ENCODE measurements around the gene LDLRAD4. TPM values are rescaled to one million over a fixed set of nuclear protein-coding genes. Genes with fewer than 3 reads are reported as not detected.

LDLRAD4 gene
- total and polyA plus RNA-seq, 9 of the 15 experiments (the other 6 are each of a cell fraction or from before 2014, with no cell fraction given), result 0.01 TPM; not detected in 8

DNA sequence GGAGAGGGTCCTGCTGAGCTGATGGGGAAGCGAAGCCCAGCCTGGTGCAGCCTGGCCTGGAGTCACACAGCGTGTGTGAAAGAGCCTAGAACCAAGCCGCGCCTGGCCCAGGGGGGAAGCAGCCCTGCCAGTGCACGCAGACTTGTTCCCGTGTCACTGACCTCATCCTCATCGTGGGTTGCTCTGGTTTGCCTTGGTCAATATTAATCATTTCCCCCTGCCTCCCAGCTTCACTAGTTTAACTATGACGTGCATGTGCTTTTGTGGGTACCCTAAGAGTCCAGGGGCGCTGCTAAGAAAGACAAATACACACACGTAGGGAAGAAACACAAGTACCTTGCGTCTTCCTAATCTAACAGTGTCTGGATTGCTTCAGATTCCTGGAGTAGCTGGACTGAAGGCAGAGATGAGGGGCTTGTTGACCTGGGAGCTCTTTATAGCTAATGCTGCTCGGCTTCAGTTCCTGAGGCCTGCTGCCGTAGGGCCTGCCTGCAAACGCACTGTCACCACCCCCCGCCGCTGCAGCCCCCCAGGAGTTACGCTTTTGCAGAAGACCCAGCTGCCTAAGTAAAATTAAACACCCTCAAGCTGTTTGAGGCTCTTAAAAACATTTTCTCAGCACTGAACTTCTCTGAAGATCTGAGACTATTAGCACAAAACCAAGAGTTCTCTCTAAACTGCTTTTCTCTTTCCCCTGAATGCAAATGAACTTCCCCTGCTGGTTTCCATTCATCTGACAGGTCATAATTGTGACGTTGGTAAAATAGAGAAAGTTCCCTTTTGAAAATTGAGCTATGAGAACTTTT is 348.6 kb downstream of the LDLRAD4 start:
- no peaks in the 10 kb centered on the region for H3K79me2 ChIP-seq (ENCODE audit: control insufficient read depth, insufficient read depth, low read length)
- FAIRE-seq, result no peak

More for the DNA sequence above, 348.6 kb downstream of the LDLRAD4 start:
- Histone ChIP-seq H3K36me3 (ENCODE audit: control insufficient read depth, insufficient read depth, low read length) (no peaks in the 10 kb centered on the region), H3K9me1 (ENCODE audit: control insufficient read depth, insufficient read depth, low read length) (no peaks in the 10 kb centered on the region), H3K9ac (ENCODE audit: insufficient read depth in 1 of 2, low read depth in 2 of 2, low read length in 2 of 2) (no peak overlapping the region), H4K20me1 (replicated peaks; ENCODE audit: control insufficient read depth, insufficient read depth, low read length) (no peaks in the 10 kb centered on the region), H3K4me2 (ENCODE audit: insufficient read depth, low read length) (no peak overlapping the region), H3K27me3 (ENCODE audit: control insufficient read depth in 2 of 2, insufficient read depth in 2 of 2, low read length in 2 of 2) (peaks cover 18 to 38% of the 10 kb centered on the region in 2 experiments; a peak in 3 of 5 replicates), H3K4me1 (replicated peaks in 1 of 2; ENCODE audit: control insufficient read depth in 2 of 2, insufficient read depth in 2 of 2, low read length in 2 of 2) (no peaks in the 10 kb centered on the region), H3K9me3 (replicated peaks; ENCODE audit: control insufficient read depth, insufficient read depth, low read depth, low read length) (no peaks in the 10 kb centered on the region), H2AFZ (ENCODE audit: low read depth, low read length) (no peak overlapping the region), H3K4me3 (no peak overlapping the region), H3K27ac (ENCODE audit: extremely low read depth, low read depth, low read length) (no peak overlapping the region)
- WGBS (ENCODE audit: insufficient coverage, low coverage, missing lambda C conversion rate), result 0% methylated on average over 18 of the region's 18 CpGs
- no TSS peak for BruUV-seq (replicated peaks)
- DNase-seq (ENCODE audit: extremely low read depth in 1 of 4, low spot score in 3 of 4), result no peak
- POLR2A ChIA-PET, result interaction anchor here (0.6 kb wide), 1 partner anchor 1242 kb away, joined by 3 read pairs; no protein-coding TSS in a partner anchor
- CTCF ChIA-PET (ENCODE audit: low intra/inter-chr PET ratio), result no interaction called here
- no peak; the same call in 2 of the 3 replicates for ATAC-seq
- TF ChIP-seq TARDBP (IDR thresholded peaks at IDR 0.05), result no peak
- TF ChIP-seq, protein P1, sequence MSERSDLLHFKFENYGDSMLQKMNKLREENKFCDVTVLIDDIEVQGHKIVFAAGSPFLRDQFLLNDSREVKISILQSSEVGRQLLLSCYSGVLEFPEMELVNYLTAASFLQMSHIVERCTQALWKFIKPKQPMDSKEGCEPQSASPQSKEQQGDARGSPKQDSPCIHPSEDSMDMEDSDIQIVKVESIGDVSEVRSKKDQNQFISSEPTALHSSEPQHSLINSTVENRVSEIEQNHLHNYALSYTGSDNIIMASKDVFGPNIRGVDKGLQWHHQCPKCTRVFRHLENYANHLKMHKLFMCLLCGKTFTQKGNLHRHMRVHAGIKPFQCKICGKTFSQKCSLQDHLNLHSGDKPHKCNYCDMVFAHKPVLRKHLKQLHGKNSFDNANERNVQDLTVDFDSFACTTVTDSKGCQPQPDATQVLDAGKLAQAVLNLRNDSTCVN (CRISPR knock-in tag; IDR thresholded peaks at IDR 0.05), result no peak
- TF ChIP-seq, protein P2, sequence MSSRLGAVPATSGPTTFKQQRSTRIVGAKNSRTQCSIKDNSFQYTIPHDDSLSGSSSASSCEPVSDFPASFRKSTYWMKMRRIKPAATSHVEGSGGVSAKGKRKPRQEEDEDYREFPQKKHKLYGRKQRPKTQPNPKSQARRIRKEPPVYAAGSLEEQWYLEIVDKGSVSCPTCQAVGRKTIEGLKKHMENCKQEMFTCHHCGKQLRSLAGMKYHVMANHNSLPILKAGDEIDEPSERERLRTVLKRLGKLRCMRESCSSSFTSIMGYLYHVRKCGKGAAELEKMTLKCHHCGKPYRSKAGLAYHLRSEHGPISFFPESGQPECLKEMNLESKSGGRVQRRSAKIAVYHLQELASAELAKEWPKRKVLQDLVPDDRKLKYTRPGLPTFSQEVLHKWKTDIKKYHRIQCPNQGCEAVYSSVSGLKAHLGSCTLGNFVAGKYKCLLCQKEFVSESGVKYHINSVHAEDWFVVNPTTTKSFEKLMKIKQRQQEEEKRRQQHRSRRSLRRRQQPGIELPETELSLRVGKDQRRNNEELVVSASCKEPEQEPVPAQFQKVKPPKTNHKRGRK (tag; IDR thresholded peaks at IDR 0.05), result no peak
- no peak for TF ChIP-seq MCM2 (IDR thresholded peaks at IDR 0.05; ENCODE audit: low read depth)
- TF ChIP-seq ZNF449 (CRISPR knock-in tag; IDR thresholded peaks at IDR 0.05), result no peak
- TF ChIP-seq ZNF134 (CRISPR knock-in tag; conservative IDR thresholded peaks at IDR 0.05), result no peak
- no peak for TF ChIP-seq ZNF263 (CRISPR knock-in tag; IDR thresholded peaks at IDR 0.05; ENCODE audit: borderline replicate concordance)
- TF ChIP-seq ZNF589 (CRISPR knock-in tag; IDR thresholded peaks at IDR 0.05; ENCODE audit: low read depth), result no peak
- no peak for TF ChIP-seq MEF2A (IDR thresholded peaks at IDR 0.05; ENCODE audit: control insufficient read depth, low read depth, low read length)
- no peak for TF ChIP-seq CEBPG (CRISPR knock-in tag; IDR thresholded peaks at IDR 0.05)
- no peak for TF ChIP-seq CEBPG (tag; conservative IDR thresholded peaks at IDR 0.05 in 1 of 2, IDR thresholded peaks at IDR 0.05 in 1 of 2)
- TF ChIP-seq PML (IDR thresholded peaks at IDR 0.05; ENCODE audit: low read length), result no peak
- TF ChIP-seq ZNF586 (CRISPR knock-in tag; conservative IDR thresholded peaks at IDR 0.05), result no peak
- TF ChIP-seq HMGN3 (IDR thresholded peaks at IDR 0.05; ENCODE audit: borderline replicate concordance, extremely low read depth, insufficient read length, low read depth, low read length), result no peak
- intact Hi-C loops (cut with micrococcal nuclease) (no loop called here), in situ Hi-C loops (cut with MboI) (loop anchor here (10.0 kb wide), 1 partner anchor 1028 kb away; no protein-coding TSS in a partner anchor)

Data from K562 (cell line).